Measurements from ENCODE around the gene ERLEC1.

Gene ERLEC1

GRCh38 chr2:53819634-53820033, 32.8 kb downstream of the ERLEC1 start:
- DNase-seq: no peak
- no peaks in the 10 kb centered on the region for H3K79me1 ChIP-seq (replicated peaks; ENCODE audit: low read length, poor library complexity, severe bottlenecking)
- H3K18ac ChIP-seq (ENCODE audit: low read depth in 1 of 2, low read length in 2 of 2): no peak overlapping the region
- no peaks in the 10 kb centered on the region for H3K9me3 ChIP-seq (ENCODE audit: control insufficient read depth, low read length)
- no peak overlapping the region for H4K91ac ChIP-seq (ENCODE audit: low read length)
- H3K4me1 ChIP-seq (ENCODE audit: control insufficient read depth, insufficient read depth, low read depth, low read length): no peaks in the 10 kb centered on the region
- H3K14ac ChIP-seq (ENCODE audit: low read length in 2 of 2): no peak overlapping the region
- no peaks in the 10 kb centered on the region for H3K27me3 ChIP-seq (ENCODE audit: control insufficient read depth in 1 of 2, insufficient read depth in 1 of 2, low read length in 2 of 2)
- no peak overlapping the region for H3K4me2 ChIP-seq (ENCODE audit: low read length, poor library complexity, severe bottlenecking)
- H3K4me3 ChIP-seq (ENCODE audit: insufficient read depth in 1 of 2, low read depth in 1 of 2, low read length in 2 of 2): no peak overlapping the region
- no peak overlapping the region for H3K9ac ChIP-seq (ENCODE audit: low read length)
- no peak overlapping the region for H2BK120ac ChIP-seq (ENCODE audit: low read depth, low read length)
- no peak overlapping the region for H3K23ac ChIP-seq (ENCODE audit: low read length in 2 of 2)
- H3K4ac ChIP-seq (ENCODE audit: low read depth in 1 of 2, low read length in 2 of 2): no peak overlapping the region
- H2BK12ac ChIP-seq (ENCODE audit: low read length in 2 of 2): no peak overlapping the region
- no peak overlapping the region for H4K8ac ChIP-seq (ENCODE audit: low read length)
- H2BK5ac ChIP-seq (ENCODE audit: low read depth, low read length, poor library complexity, severe bottlenecking): no peak overlapping the region
- H2BK15ac ChIP-seq (ENCODE audit: low read depth, poor library complexity, severe bottlenecking): no peak overlapping the region
- no peak overlapping the region for H3K27ac ChIP-seq (ENCODE audit: low read length, poor library complexity, severe bottlenecking)
- peaks cover 22 to 58% of the 10 kb centered on the region in 2 experiments for H3K36me3 ChIP-seq (ENCODE audit: control insufficient read depth in 1 of 2, insufficient read depth in 2 of 2, low read depth in 1 of 2, low read length in 2 of 2)
- WGBS: 89% methylated on average over 4 of the region's 4 CpGs
- H2AFZ ChIP-seq (ENCODE audit: low read depth, low read length): no peak overlapping the region
- H2AK5ac ChIP-seq (ENCODE audit: low read length, severe bottlenecking): no peak overlapping the region

DNA sequence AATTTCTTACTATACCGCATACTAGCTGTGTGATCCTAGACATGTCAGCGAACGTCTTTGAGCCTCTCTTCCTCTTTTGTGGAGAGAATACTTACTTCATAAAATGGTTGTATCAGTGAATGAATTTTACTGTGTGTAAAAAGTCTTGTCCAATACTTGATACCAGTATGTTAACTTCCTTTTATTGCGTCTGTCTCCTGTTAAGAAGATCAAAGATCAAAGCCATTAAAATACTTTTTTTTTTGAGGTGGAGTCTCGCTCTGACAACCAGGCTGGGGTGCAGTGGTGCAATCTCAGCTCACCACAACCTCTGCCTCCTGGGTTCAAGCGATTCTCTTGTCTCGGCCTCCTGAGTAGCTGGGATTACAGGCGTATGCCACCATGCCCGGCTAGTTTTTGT, 33.2 kb downstream of the ERLEC1 start:
- H3K14ac ChIP-seq (ENCODE audit: low read length in 2 of 2): no peak overlapping the region
- no peak overlapping the region for H3K9ac ChIP-seq (ENCODE audit: low read length)
- no peak overlapping the region for H3K18ac ChIP-seq (ENCODE audit: low read depth in 1 of 2, low read length in 2 of 2)
- H3K79me1 ChIP-seq (replicated peaks; ENCODE audit: low read length, poor library complexity, severe bottlenecking): no peaks in the 10 kb centered on the region
- no peak overlapping the region for H3K4me2 ChIP-seq (ENCODE audit: low read length, poor library complexity, severe bottlenecking)
- H3K4me3 ChIP-seq (ENCODE audit: insufficient read depth in 1 of 2, low read depth in 1 of 2, low read length in 2 of 2): no peak overlapping the region
- no peak overlapping the region for H3K23ac ChIP-seq (ENCODE audit: low read length in 2 of 2)
- no peak overlapping the region for H2BK5ac ChIP-seq (ENCODE audit: low read depth, low read length, poor library complexity, severe bottlenecking)
- H2AK5ac ChIP-seq (ENCODE audit: low read length, severe bottlenecking): no peak overlapping the region
- no peaks in the 10 kb centered on the region for H3K9me3 ChIP-seq (ENCODE audit: control insufficient read depth, low read length)
- H2BK12ac ChIP-seq (ENCODE audit: low read length in 2 of 2): no peak overlapping the region
- DNase-seq: no peak
- H3K27me3 ChIP-seq (ENCODE audit: control insufficient read depth in 1 of 2, insufficient read depth in 1 of 2, low read length in 2 of 2): no peaks in the 10 kb centered on the region
- no peak overlapping the region for H4K91ac ChIP-seq (ENCODE audit: low read length)
- peaks cover 19 to 56% of the 10 kb centered on the region in 2 experiments for H3K36me3 ChIP-seq (ENCODE audit: control insufficient read depth in 1 of 2, insufficient read depth in 2 of 2, low read depth in 1 of 2, low read length in 2 of 2)
- no peak overlapping the region for H2BK120ac ChIP-seq (ENCODE audit: low read depth, low read length)
- no peak overlapping the region for H2AFZ ChIP-seq (ENCODE audit: low read depth, low read length)
- WGBS: 98% methylated on average over 7 of the region's 9 CpGs
- H3K4ac ChIP-seq (ENCODE audit: low read depth in 1 of 2, low read length in 2 of 2): no peak overlapping the region
- no peak overlapping the region for H2BK15ac ChIP-seq (ENCODE audit: low read depth, poor library complexity, severe bottlenecking)
- H4K8ac ChIP-seq (ENCODE audit: low read length): no peak overlapping the region
- no peaks in the 10 kb centered on the region for H3K4me1 ChIP-seq (ENCODE audit: control insufficient read depth, insufficient read depth, low read depth, low read length)
- H3K27ac ChIP-seq (ENCODE audit: low read length, poor library complexity, severe bottlenecking): no peak overlapping the region

GRCh38 chr2:53820711-53821110, 33.9 kb downstream of the ERLEC1 start:
- no peak for DNase-seq
- Histone ChIP-seq H3K9me3 (ENCODE audit: control insufficient read depth, low read length) (no peaks in the 10 kb centered on the region), H3K4ac (ENCODE audit: low read depth in 1 of 2, low read length in 2 of 2) (no peak overlapping the region), H3K27me3 (ENCODE audit: control insufficient read depth in 1 of 2, insufficient read depth in 1 of 2, low read length in 2 of 2) (no peaks in the 10 kb centered on the region), H4K8ac (ENCODE audit: low read length) (no peak overlapping the region), H3K9ac (ENCODE audit: low read length) (no peak overlapping the region), H4K91ac (ENCODE audit: low read length) (no peak overlapping the region), H3K14ac (ENCODE audit: low read length in 2 of 2) (no peak overlapping the region), H2BK12ac (ENCODE audit: low read length in 2 of 2) (no peak overlapping the region), H3K4me1 (ENCODE audit: control insufficient read depth, insufficient read depth, low read depth, low read length) (no peaks in the 10 kb centered on the region), H3K4me2 (ENCODE audit: low read length, poor library complexity, severe bottlenecking) (no peak overlapping the region), H2BK15ac (ENCODE audit: low read depth, poor library complexity, severe bottlenecking) (no peak overlapping the region), H2BK120ac (ENCODE audit: low read depth, low read length) (no peak overlapping the region), H3K36me3 (ENCODE audit: control insufficient read depth in 1 of 2, insufficient read depth in 2 of 2, low read depth in 1 of 2, low read length in 2 of 2) (peaks cover 19 to 49% of the 10 kb centered on the region in 2 experiments), H3K18ac (ENCODE audit: low read depth in 1 of 2, low read length in 2 of 2) (no peak overlapping the region), H3K4me3 (ENCODE audit: insufficient read depth in 1 of 2, low read depth in 1 of 2, low read length in 2 of 2) (no peak overlapping the region), H2AFZ (ENCODE audit: low read depth, low read length) (no peak overlapping the region), H2BK5ac (ENCODE audit: low read depth, low read length, poor library complexity, severe bottlenecking) (no peak overlapping the region), H2AK5ac (ENCODE audit: low read length, severe bottlenecking) (no peak overlapping the region), H3K79me1 (replicated peaks; ENCODE audit: low read length, poor library complexity, severe bottlenecking) (no peaks in the 10 kb centered on the region), H3K23ac (ENCODE audit: low read length in 2 of 2) (no peak overlapping the region), H3K27ac (ENCODE audit: low read length, poor library complexity, severe bottlenecking) (no peak overlapping the region)
- 97% methylated on average over 2 of the region's 4 CpGs for WGBS

DNA sequence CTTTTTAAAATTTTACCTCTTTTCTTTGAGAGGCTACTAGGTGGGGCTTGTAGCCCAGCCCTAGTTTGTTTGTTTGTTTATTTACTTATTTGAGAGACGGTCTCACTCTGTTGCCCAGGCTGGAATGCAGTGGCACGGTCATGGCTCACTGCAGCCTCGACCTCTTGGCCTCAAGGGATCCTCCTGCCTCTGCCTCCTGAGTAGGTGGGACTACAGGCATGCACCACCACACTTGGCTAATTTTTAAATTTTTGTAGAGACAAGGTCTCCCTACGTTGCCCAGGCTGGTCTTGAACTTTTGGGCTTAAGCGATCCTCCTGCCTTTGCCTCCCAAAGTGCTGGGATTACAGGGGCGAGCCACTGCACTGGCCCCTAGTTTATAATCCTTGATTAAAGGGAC, 35.0 kb downstream of the ERLEC1 start:
- Histone ChIP-seq H3K14ac (ENCODE audit: low read length in 2 of 2) (no peak overlapping the region), H3K36me3 (ENCODE audit: control insufficient read depth in 1 of 2, insufficient read depth in 2 of 2, low read depth in 1 of 2, low read length in 2 of 2) (peaks cover 12 to 42% of the 10 kb centered on the region in 2 experiments), H2AK5ac (ENCODE audit: low read length, severe bottlenecking) (no peak overlapping the region), H4K91ac (ENCODE audit: low read length) (no peak overlapping the region), H3K23ac (ENCODE audit: low read length in 2 of 2) (no peak overlapping the region), H3K27me3 (ENCODE audit: control insufficient read depth in 1 of 2, insufficient read depth in 1 of 2, low read length in 2 of 2) (no peaks in the 10 kb centered on the region), H2BK5ac (ENCODE audit: low read depth, low read length, poor library complexity, severe bottlenecking) (no peak overlapping the region), H2BK12ac (ENCODE audit: low read length in 2 of 2) (no peak overlapping the region), H2BK120ac (ENCODE audit: low read depth, low read length) (no peak overlapping the region), H3K79me1 (replicated peaks; ENCODE audit: low read length, poor library complexity, severe bottlenecking) (no peaks in the 10 kb centered on the region), H3K4ac (ENCODE audit: low read depth in 1 of 2, low read length in 2 of 2) (no peak overlapping the region), H2BK15ac (ENCODE audit: low read depth, poor library complexity, severe bottlenecking) (no peak overlapping the region), H3K4me3 (ENCODE audit: insufficient read depth in 1 of 2, low read depth in 1 of 2, low read length in 2 of 2) (no peak overlapping the region), H3K9me3 (ENCODE audit: control insufficient read depth, low read length) (no peaks in the 10 kb centered on the region), H3K4me2 (ENCODE audit: low read length, poor library complexity, severe bottlenecking) (no peak overlapping the region), H3K27ac (ENCODE audit: low read length, poor library complexity, severe bottlenecking) (no peak overlapping the region), H3K18ac (ENCODE audit: low read depth in 1 of 2, low read length in 2 of 2) (no peak overlapping the region), H3K9ac (ENCODE audit: low read length) (no peak overlapping the region), H2AFZ (ENCODE audit: low read depth, low read length) (no peak overlapping the region), H3K4me1 (ENCODE audit: control insufficient read depth, insufficient read depth, low read depth, low read length) (no peaks in the 10 kb centered on the region), H4K8ac (ENCODE audit: low read length) (no peak overlapping the region)
- no peak for DNase-seq
- WGBS: 89% methylated on average over 6 of the region's 6 CpGs
